ENCODE results near the gene MED13.

DNA sequence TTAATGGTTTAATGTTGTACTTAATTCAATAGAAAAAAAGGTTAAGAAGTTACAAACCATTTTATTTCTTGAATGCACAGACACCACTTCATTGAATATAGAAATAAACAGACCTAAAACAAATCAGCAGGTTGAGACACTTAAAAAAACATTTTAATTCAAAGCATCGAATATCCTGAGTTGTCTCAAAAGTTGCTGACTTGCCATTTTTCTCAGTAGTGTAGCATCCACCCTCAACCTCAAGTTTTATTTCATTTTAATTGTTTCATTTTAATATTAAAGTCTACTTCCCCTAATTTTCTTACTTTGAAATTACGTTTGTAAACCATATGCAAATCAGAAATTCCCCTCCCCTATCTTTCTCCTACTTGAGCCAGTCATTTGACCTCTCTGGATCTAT is 5.8 kb upstream of the MED13 start:
- TF ChIP-seq POLR2A (IDR thresholded peaks at IDR 0.05) (no peak), POLR2AphosphoS5 (IDR thresholded peaks at IDR 0.05) (no peak)
- TF ChIP-seq, protein P1, sequence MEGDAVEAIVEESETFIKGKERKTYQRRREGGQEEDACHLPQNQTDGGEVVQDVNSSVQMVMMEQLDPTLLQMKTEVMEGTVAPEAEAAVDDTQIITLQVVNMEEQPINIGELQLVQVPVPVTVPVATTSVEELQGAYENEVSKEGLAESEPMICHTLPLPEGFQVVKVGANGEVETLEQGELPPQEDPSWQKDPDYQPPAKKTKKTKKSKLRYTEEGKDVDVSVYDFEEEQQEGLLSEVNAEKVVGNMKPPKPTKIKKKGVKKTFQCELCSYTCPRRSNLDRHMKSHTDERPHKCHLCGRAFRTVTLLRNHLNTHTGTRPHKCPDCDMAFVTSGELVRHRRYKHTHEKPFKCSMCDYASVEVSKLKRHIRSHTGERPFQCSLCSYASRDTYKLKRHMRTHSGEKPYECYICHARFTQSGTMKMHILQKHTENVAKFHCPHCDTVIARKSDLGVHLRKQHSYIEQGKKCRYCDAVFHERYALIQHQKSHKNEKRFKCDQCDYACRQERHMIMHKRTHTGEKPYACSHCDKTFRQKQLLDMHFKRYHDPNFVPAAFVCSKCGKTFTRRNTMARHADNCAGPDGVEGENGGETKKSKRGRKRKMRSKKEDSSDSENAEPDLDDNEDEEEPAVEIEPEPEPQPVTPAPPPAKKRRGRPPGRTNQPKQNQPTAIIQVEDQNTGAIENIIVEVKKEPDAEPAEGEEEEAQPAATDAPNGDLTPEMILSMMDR (IDR thresholded peaks at IDR 0.05): no peak

Measured in gastroesophageal sphincter (tissue), 3 donors.